OCI-LY1 (cell line): ENCODE measurements around the gene RBM10.
A peak's percentile ranks its signal among the peaks of the same experiment; 100 is the strongest.

ENCODE experiments used
- H2AFZ ChIP-seq: fragments of 200-600 bp; sonication (generic), shearing (Covaris generic); 2 replicates; pipeline ENCODE4 v1.6.0; 2014; ENCODE audit warnings: antibody characterized with exemption, mild to moderate bottlenecking, low read length
- H3F3A ChIP-seq: fragments of 200-600 bp; sonication (generic), shearing (Covaris generic); 2 replicates; pipeline ENCODE4 v1.6.0; 2014; ENCODE audit warnings: mild to moderate bottlenecking, antibody characterized with exemption, low read length, moderate library complexity; ENCODE audit not compliant: insufficient read depth
- H3K27ac ChIP-seq: fragments of 200-600 bp; sonication (generic); 2 replicates; pipeline ENCODE4 v1.5.1; 2014; ENCODE audit warnings: low read length, mixed run types, mild to moderate bottlenecking, low read depth; ENCODE audit not compliant: poor library complexity, severe bottlenecking
- H3K27me3 ChIP-seq: fragments of 200-600 bp; sonication (generic); 2 replicates; pipeline ENCODE4 v1.6.0; 2014; ENCODE audit warnings: antibody characterized with exemption, mild to moderate bottlenecking, low read length, moderate library complexity; ENCODE audit not compliant: insufficient read depth
- H3K36me3 ChIP-seq: fragments of 200-600 bp; sonication (generic); 2 replicates; pipeline ENCODE4 v1.6.1; 2014; ENCODE audit warnings: mild to moderate bottlenecking, antibody characterized with exemption, low read length, moderate library complexity, mixed read lengths; ENCODE audit not compliant: insufficient read depth
- H3K4me1 ChIP-seq: fragments of 200-600 bp; sonication (generic); 2 replicates; pipeline ENCODE4 v1.5.1; 2014; ENCODE audit warnings: mild to moderate bottlenecking, low read length, moderate library complexity; ENCODE audit not compliant: insufficient read depth, severe bottlenecking
- H3K4me2 ChIP-seq: fragments of 200-600 bp; sonication (generic), shearing (Covaris generic); 2 replicates; pipeline ENCODE4 v1.6.1; 2014; ENCODE audit warnings: low read length
- H3K4me3 ChIP-seq: fragments of 200-600 bp; sonication (generic); 2 replicates; pipeline ENCODE4 v1.5.1; 2014; ENCODE audit warnings: low read length, low read depth, mild to moderate bottlenecking, mixed read lengths; ENCODE audit not compliant: poor library complexity, severe bottlenecking
- H3K79me2 ChIP-seq: fragments of 200-600 bp; shearing (Covaris generic); 2 replicates; pipeline ENCODE4 v1.6.1; 2016; ENCODE audit warnings: mixed run types, low read length, mixed read lengths; ENCODE audit not compliant: insufficient read depth
- H3K9ac ChIP-seq: fragments of 200-600 bp; sonication (generic), shearing (Covaris generic); 2 replicates; pipeline ENCODE4 v1.6.1; 2014; ENCODE audit warnings: mild to moderate bottlenecking, low read length, mixed read lengths
- H3K9me2 ChIP-seq: fragments of 200-600 bp; sonication (generic), shearing (Covaris generic); 2 replicates; pipeline ENCODE4 v1.6.1; 2014; ENCODE audit warnings: low read depth, mild to moderate bottlenecking, low read length, mixed read lengths
- H3K9me3 ChIP-seq: fragments of 200-600 bp; shearing (Covaris generic); 2 replicates; pipeline ENCODE4 v1.6.1; 2014; ENCODE audit warnings: low read length, mixed read lengths
- H4K20me1 ChIP-seq: fragments of 200-600 bp; sonication (generic), shearing (Covaris generic); 2 replicates; pipeline ENCODE4 v1.6.0; 2016; ENCODE audit warnings: mild to moderate bottlenecking, low read length; ENCODE audit not compliant: insufficient read depth
- EZH2 ChIP-seq: fragments of 200-600 bp; sonication (generic), shearing (Covaris generic); IDR thresholded peaks from 2 replicates; pipeline ENCODE4 v1.8.0; 2017; ENCODE audit warnings: borderline replicate concordance, mixed run types, mild to moderate bottlenecking, antibody characterized with exemption, low read length, moderate library complexity, mixed read lengths
- TF ChIP-seq, protein P1 (sequence below): fragments of 200-600 bp; sonication (generic), shearing (Covaris generic); IDR thresholded peaks from 2 replicates; pipeline ENCODE4 v1.5.1; 2017; ENCODE audit warnings: mild to moderate bottlenecking, antibody characterized with exemption, low read length, moderate library complexity, mixed read lengths

RBM10 gene

DNA sequence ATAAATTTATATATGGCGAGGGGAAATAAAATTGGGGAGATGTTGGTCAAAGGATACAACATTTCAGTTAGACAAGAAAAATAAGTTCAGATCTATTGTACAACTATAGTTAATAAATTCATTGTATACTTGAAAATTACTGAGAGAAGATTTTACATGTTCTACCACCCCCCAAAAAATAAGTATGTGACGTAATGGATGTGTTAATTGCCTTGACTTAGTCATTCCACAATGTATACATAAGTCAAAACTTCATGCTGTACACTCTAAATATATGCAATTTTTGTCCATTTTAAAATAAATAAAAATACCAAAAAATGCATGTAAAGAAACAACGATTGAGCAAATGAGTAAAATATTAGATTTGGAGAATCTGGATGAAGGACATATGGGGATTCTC is 89.6 kb downstream of the RBM10 start:
- no peak overlapping the region for H2AFZ ChIP-seq
- peaks cover 4% of the 10 kb centered on the region; the same call in 1 of the 2 replicates for H3F3A ChIP-seq
- H3K4me2 ChIP-seq = peak overlapping the region; percentile 67
- no peaks in the 10 kb centered on the region for H4K20me1 ChIP-seq
- no peaks in the 10 kb centered on the region for H3K27me3 ChIP-seq
- peak overlapping the region; percentile 87 for H3K4me3 ChIP-seq
- peaks cover 33% of the 10 kb centered on the region for H3K4me1 ChIP-seq
- no peak for TF ChIP-seq EZH2
- no peaks in the 10 kb centered on the region for H3K9me3 ChIP-seq
- H3K9ac ChIP-seq = peak overlapping the region; percentile 94
- peak overlapping the region; percentile 93 for H3K27ac ChIP-seq
- no peaks in the 10 kb centered on the region for H3K9me2 ChIP-seq
- peaks cover 8% of the 10 kb centered on the region; the same call in 1 of the 2 replicates for H3K36me3 ChIP-seq
- peaks cover 36% of the 10 kb centered on the region for H3K79me2 ChIP-seq

DNA sequence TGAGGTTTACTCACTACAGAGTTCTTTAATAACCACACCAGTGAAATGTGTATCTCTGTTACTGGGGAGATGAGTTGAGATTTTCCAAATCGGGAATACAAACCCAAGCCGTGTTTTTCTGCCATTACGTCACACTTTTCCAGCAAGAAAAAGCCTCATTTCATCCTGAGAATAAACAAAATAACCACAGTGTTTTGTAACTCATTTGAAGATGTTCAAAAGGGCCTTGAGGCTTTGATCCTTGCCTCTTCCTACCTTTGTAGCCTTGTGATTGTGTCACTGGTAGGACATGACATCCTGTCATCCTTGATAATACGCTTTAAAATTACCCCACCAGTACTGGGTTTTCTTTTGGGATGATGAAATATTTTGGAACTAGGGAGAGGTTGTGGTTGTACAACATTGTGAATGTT is 90.7 kb downstream of the RBM10 start:
- Histone ChIP-seq H3K27ac (no peak overlapping the region), H2AFZ (no peak overlapping the region), H3K4me1 (peaks cover 33% of the 10 kb centered on the region), H3K4me3 (no peak overlapping the region), H3K27me3 (no peaks in the 10 kb centered on the region), H4K20me1 (no peaks in the 10 kb centered on the region), H3K36me3 (peaks cover 15% of the 10 kb centered on the region), H3K79me2 (peaks cover 36% of the 10 kb centered on the region), H3K9ac (no peak overlapping the region), H3K4me2 (no peak overlapping the region), H3K9me2 (no peaks in the 10 kb centered on the region), H3K9me3 (no peaks in the 10 kb centered on the region), H3F3A (peaks cover 4% of the 10 kb centered on the region; the same call in 1 of the 2 replicates)
- no peak for TF ChIP-seq EZH2
- TF ChIP-seq, protein P1, sequence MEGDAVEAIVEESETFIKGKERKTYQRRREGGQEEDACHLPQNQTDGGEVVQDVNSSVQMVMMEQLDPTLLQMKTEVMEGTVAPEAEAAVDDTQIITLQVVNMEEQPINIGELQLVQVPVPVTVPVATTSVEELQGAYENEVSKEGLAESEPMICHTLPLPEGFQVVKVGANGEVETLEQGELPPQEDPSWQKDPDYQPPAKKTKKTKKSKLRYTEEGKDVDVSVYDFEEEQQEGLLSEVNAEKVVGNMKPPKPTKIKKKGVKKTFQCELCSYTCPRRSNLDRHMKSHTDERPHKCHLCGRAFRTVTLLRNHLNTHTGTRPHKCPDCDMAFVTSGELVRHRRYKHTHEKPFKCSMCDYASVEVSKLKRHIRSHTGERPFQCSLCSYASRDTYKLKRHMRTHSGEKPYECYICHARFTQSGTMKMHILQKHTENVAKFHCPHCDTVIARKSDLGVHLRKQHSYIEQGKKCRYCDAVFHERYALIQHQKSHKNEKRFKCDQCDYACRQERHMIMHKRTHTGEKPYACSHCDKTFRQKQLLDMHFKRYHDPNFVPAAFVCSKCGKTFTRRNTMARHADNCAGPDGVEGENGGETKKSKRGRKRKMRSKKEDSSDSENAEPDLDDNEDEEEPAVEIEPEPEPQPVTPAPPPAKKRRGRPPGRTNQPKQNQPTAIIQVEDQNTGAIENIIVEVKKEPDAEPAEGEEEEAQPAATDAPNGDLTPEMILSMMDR = no peak
